Tibial artery (tissue), 4 donors: ENCODE results near the gene ZNF654.

Experiments
- DNase-seq, 2 donors: peaks; one replicate each; pipeline ENCODE4 v3.0.0-alpha.2; 2019
- H3K27ac ChIP-seq, 2 donors: fragments of 200-600 bp; sonication (generic) in 1 of 2; 1 replicate in 1 of 2; 2 replicates in 1 of 2; pipeline ENCODE4 v1.5.1; 2018 to 2019; ENCODE audit warnings: mild to moderate bottlenecking in 1 of 2
- H3K27me3 ChIP-seq, 2 donors: fragments of 200-600 bp; sonication (generic) in 1 of 2; one replicate each; pipeline versions ENCODE4 v1.5.1 to v1.6.0; 2016 to 2019
- H3K36me3 ChIP-seq, 3 donors: fragments of 200-600 bp; sonication (generic) in 2 of 3; one replicate each; pipeline ENCODE4 v1.5.1; 2016 to 2019; ENCODE audit warnings: mild to moderate bottlenecking in 2 of 3
- H3K4me1 ChIP-seq, 4 donors: fragments of 200-600 bp; sonication (generic) in 2 of 4; 1 replicate in 3 of 4; 2 replicates in 1 of 4; pipeline ENCODE4 v1.5.1; 2016 to 2019
- H3K4me3 ChIP-seq, 2 donors: fragments of 200-600 bp; sonication (generic) in 1 of 2; 1 replicate in 1 of 2; 2 replicates in 1 of 2; pipeline ENCODE4 v1.5.1; 2018 to 2019; ENCODE audit warnings: mild to moderate bottlenecking in 2 of 2
- H3K9me3 ChIP-seq, 3 donors: fragments of 200-600 bp; sonication (generic) in 1 of 3; one replicate each; pipeline ENCODE4 v1.5.1; 2016 to 2019
- intact Hi-C: fragments of 100-400 bp; cut with DNase I; formaldehyde crosslinking; loops from one replicate; pipeline ENCODE4 v1.15.0; 2023; ENCODE audit warnings: low total_unique reads
- TF ChIP-seq, protein P1 (sequence below), 2 experiments: fragments of 200-600 bp in 1 of 2; fragments of 450-650 bp in 1 of 2; IDR thresholded peaks; one replicate each; pipeline ENCODE4 v1.5.1; 2017 to 2019; ENCODE audit warnings: antibody characterized with exemption in 2 of 2, mild to moderate bottlenecking in 1 of 2, moderate library complexity in 1 of 2

The ZNF654 gene

DNA sequence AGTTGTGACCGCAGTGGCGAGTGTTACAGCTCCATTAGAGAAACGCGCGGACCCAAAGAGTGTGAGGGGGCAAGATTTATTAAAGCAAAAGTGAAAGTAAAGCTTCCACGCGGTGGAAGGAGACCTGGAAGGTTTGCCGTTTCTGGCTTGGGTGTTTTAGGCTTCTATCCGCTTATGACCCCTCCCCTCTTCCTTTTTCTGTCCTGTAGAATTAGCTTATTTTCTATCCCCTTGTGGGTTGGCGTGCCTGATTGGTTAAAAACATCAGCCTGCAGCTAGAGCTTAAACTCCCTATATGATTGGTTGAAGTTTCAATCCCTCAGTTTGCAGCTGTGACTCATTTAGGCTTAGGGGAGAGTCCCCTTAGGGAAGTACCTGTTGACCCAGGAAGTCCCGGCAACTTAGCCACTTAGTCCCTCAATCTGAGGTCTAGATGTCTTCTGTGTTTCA is 130.3 kb downstream of the ZNF654 start:
- H3K9me3 ChIP-seq, result peaks cover 0 to 4% (median under 1%) of the 10 kb centered on the region in 3 donors
- H3K27me3 ChIP-seq, result no peaks in the 10 kb centered on the region
- H3K36me3 ChIP-seq, result no peaks in the 10 kb centered on the region
- H3K4me3 ChIP-seq, result no peak overlapping the region
- TF ChIP-seq, protein P1, sequence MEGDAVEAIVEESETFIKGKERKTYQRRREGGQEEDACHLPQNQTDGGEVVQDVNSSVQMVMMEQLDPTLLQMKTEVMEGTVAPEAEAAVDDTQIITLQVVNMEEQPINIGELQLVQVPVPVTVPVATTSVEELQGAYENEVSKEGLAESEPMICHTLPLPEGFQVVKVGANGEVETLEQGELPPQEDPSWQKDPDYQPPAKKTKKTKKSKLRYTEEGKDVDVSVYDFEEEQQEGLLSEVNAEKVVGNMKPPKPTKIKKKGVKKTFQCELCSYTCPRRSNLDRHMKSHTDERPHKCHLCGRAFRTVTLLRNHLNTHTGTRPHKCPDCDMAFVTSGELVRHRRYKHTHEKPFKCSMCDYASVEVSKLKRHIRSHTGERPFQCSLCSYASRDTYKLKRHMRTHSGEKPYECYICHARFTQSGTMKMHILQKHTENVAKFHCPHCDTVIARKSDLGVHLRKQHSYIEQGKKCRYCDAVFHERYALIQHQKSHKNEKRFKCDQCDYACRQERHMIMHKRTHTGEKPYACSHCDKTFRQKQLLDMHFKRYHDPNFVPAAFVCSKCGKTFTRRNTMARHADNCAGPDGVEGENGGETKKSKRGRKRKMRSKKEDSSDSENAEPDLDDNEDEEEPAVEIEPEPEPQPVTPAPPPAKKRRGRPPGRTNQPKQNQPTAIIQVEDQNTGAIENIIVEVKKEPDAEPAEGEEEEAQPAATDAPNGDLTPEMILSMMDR (IDR thresholded peaks at IDR 0.05), result no peak
- DNase-seq, result no peak
- H3K4me1 ChIP-seq, result no peaks in the 10 kb centered on the region
- intact Hi-C loops, result no loop called here
- H3K27ac ChIP-seq, result no peak overlapping the region

DNA sequence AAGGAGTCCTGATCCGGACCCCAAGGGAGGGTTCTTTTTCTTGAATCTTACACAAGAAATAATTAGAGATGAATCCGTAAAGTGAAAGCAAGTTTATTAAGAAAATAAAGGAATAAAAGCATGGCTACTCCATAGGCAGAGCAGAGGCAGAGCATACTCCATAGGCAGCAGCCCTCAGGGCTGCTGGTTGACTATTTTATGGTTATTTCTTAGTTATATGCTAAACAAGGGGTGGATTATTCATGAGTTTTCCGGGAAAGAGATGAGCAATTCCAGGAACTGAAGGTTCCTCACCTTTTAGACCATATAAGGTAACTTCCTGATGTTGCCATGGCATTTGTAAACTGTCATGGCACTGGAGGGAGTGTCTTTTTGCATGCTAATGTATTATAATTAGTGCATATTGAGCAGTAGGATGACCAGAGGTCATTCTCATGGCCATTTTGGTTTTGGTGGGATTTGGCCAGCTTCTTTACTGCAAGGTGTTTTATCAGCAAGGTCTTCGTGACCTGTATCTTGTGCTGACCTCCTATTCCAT is 132.9 kb downstream of the ZNF654 start:
- intact Hi-C loops, result no loop called here
- Histone ChIP-seq H3K4me3 (no peak overlapping the region), H3K36me3 (no peaks in the 10 kb centered on the region), H3K27me3 (no peaks in the 10 kb centered on the region), H3K4me1 (no peaks in the 10 kb centered on the region), H3K27ac (no peak overlapping the region), H3K9me3 (no peaks in the 10 kb centered on the region)
- TF ChIP-seq, protein P1 (IDR thresholded peaks at IDR 0.05), result no peak
- DNase-seq, result no peak

DNA sequence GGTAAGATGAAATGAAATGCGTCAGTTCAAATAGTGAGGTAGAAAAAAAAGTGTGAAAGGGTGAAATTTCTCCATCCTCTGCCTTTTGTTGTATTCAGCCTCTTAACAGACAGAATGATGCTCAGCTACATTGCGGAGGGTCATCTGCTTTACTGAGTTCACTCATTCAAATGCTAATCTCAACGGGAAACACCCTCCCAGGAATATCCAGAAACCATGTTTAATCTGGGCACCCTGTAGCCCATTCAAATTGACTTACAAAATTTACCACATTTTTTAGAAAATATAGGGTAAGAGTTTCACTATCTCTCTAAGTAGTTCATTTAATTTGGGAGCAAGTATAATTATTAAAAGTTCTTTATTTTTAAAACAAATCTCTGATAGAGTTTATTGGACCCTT is 133.6 kb downstream of the ZNF654 start:
- TF ChIP-seq, protein P1 (IDR thresholded peaks at IDR 0.05), result no peak
- intact Hi-C loops, result no loop called here
- no peak overlapping the region for H3K27ac ChIP-seq
- H3K27me3 ChIP-seq, result no peaks in the 10 kb centered on the region
- DNase-seq, result no peak
- no peak overlapping the region for H3K4me3 ChIP-seq
- H3K4me1 ChIP-seq, result no peaks in the 10 kb centered on the region
- no peaks in the 10 kb centered on the region for H3K36me3 ChIP-seq
- H3K9me3 ChIP-seq, result no peaks in the 10 kb centered on the region
